ENCODE measurements around the gene PCNX2. TPM values are rescaled to one million over a fixed set of nuclear protein-coding genes. Genes with fewer than 3 reads are reported as not detected.

Gene PCNX2
- total RNA-seq (36.9 TPM), polyA plus RNA-seq (5.2 TPM)

GRCh38 chr1:233295237-233295974, at the start of gene PCNX2:
Gene PCNX2 (minus strand): TSS chr1:233295725. CDS start chr1:233295478, 247 bp downstream.
- peak within 1 kb of the TSS; percentile 88 for H3K4me3 ChIP-seq (ENCODE audit: low read depth, low read length)
- WGBS, result under 1% methylated on average over 54 of the region's 54 CpGs
- DNase-seq (ENCODE audit: extremely low spot score), result peak; percentile 23
- no peaks in the 10 kb centered on the region for H3K36me3 ChIP-seq (ENCODE audit: insufficient read depth)
- no peaks in the 10 kb centered on the region for H3K4me1 ChIP-seq (ENCODE audit: insufficient read depth)
- peak within 1 kb of the TSS; percentile 34 for H3K27ac ChIP-seq (ENCODE audit: low read depth)

- no peak overlapping the region for H3K4me3 ChIP-seq (ENCODE audit: low read depth, low read length)
- DNase-seq (ENCODE audit: extremely low spot score), result no peak
- no peak overlapping the region for H3K27ac ChIP-seq (ENCODE audit: low read depth)
- WGBS, result 80% methylated on average over 1 of the region's 1 CpG
- no peaks in the 10 kb centered on the region for H3K4me1 ChIP-seq (ENCODE audit: insufficient read depth)
- no peaks in the 10 kb centered on the region for H3K36me3 ChIP-seq (ENCODE audit: insufficient read depth)
Observed at GRCh38 chr1:233343262-233343661, 47.7 kb upstream of the PCNX2 start.

- H3K27ac ChIP-seq (ENCODE audit: low read depth), result no peak overlapping the region
- no peaks in the 10 kb centered on the region for H3K4me1 ChIP-seq (ENCODE audit: insufficient read depth)
- H3K36me3 ChIP-seq (ENCODE audit: insufficient read depth), result no peaks in the 10 kb centered on the region
- no peak overlapping the region for H3K4me3 ChIP-seq (ENCODE audit: low read depth, low read length)
- no peak for DNase-seq (ENCODE audit: extremely low spot score)
Observed at GRCh38 chr1:233342086-233342485, 46.6 kb upstream of the PCNX2 start.

- Histone ChIP-seq H3K27ac (ENCODE audit: low read depth) (no peak overlapping the region), H3K4me3 (ENCODE audit: low read depth, low read length) (no peak overlapping the region), H3K36me3 (ENCODE audit: insufficient read depth) (no peaks in the 10 kb centered on the region), H3K4me1 (ENCODE audit: insufficient read depth) (no peaks in the 10 kb centered on the region)
- no peak for DNase-seq (ENCODE audit: extremely low spot score)
- WGBS, result 81% methylated on average over 4 of the region's 4 CpGs
Observed at GRCh38 chr1:233340966-233341516, 45.5 kb upstream of the PCNX2 start.

GRCh38 chr1:233340031-233340555, 44.6 kb upstream of the PCNX2 start:
- Histone ChIP-seq H3K4me1 (ENCODE audit: insufficient read depth) (no peaks in the 10 kb centered on the region), H3K36me3 (ENCODE audit: insufficient read depth) (no peaks in the 10 kb centered on the region), H3K27ac (ENCODE audit: low read depth) (no peak overlapping the region), H3K4me3 (ENCODE audit: low read depth, low read length) (no peak overlapping the region)
- 89% methylated on average over 3 of the region's 3 CpGs for WGBS
- DNase-seq (ENCODE audit: extremely low spot score), result no peak

GRCh38 chr1:233338102-233338501, 42.6 kb upstream of the PCNX2 start:
- H3K36me3 ChIP-seq (ENCODE audit: insufficient read depth), result no peaks in the 10 kb centered on the region
- 92% methylated on average over 2 of the region's 2 CpGs for WGBS
- H3K4me3 ChIP-seq (ENCODE audit: low read depth, low read length), result no peak overlapping the region
- no peaks in the 10 kb centered on the region for H3K4me1 ChIP-seq (ENCODE audit: insufficient read depth)
- DNase-seq (ENCODE audit: extremely low spot score), result no peak
- no peak overlapping the region for H3K27ac ChIP-seq (ENCODE audit: low read depth)

GRCh38 chr1:233337505-233337904, 42.0 kb upstream of the PCNX2 start:
- WGBS, result 86% methylated on average over 3 of the region's 3 CpGs
- Histone ChIP-seq H3K4me3 (ENCODE audit: low read depth, low read length) (no peak overlapping the region), H3K27ac (ENCODE audit: low read depth) (no peak overlapping the region), H3K4me1 (ENCODE audit: insufficient read depth) (no peaks in the 10 kb centered on the region), H3K36me3 (ENCODE audit: insufficient read depth) (no peaks in the 10 kb centered on the region)
- DNase-seq (ENCODE audit: extremely low spot score), result no peak

- Histone ChIP-seq H3K36me3 (ENCODE audit: insufficient read depth) (no peaks in the 10 kb centered on the region), H3K27ac (ENCODE audit: low read depth) (no peak overlapping the region), H3K4me1 (ENCODE audit: insufficient read depth) (no peaks in the 10 kb centered on the region), H3K4me3 (ENCODE audit: low read depth, low read length) (no peak overlapping the region)
- 65% methylated on average over 5 of the region's 5 CpGs for WGBS
- no peak for DNase-seq (ENCODE audit: extremely low spot score)
Observed at GRCh38 chr1:233336554-233337456, 41.3 kb upstream of the PCNX2 start.

- 89% methylated on average over 7 of the region's 7 CpGs for WGBS
- Histone ChIP-seq H3K4me3 (ENCODE audit: low read depth, low read length) (no peak overlapping the region), H3K36me3 (ENCODE audit: insufficient read depth) (no peaks in the 10 kb centered on the region), H3K4me1 (ENCODE audit: insufficient read depth) (no peaks in the 10 kb centered on the region), H3K27ac (ENCODE audit: low read depth) (no peak overlapping the region)
- DNase-seq (ENCODE audit: extremely low spot score), result no peak
Observed at GRCh38 chr1:233334092-233334491, 38.6 kb upstream of the PCNX2 start.

GRCh38 chr1:233333086-233333485, 37.6 kb upstream of the PCNX2 start:
- Histone ChIP-seq H3K36me3 (ENCODE audit: insufficient read depth) (no peaks in the 10 kb centered on the region), H3K4me1 (ENCODE audit: insufficient read depth) (no peaks in the 10 kb centered on the region), H3K27ac (ENCODE audit: low read depth) (no peak overlapping the region), H3K4me3 (ENCODE audit: low read depth, low read length) (no peak overlapping the region)
- no peak for DNase-seq (ENCODE audit: extremely low spot score)
- 100% methylated on average over 1 of the region's 1 CpG for WGBS

GRCh38 chr1:233331676-233332519, 36.4 kb upstream of the PCNX2 start:
- no peak overlapping the region for H3K4me3 ChIP-seq (ENCODE audit: low read depth, low read length)
- no peak for DNase-seq (ENCODE audit: extremely low spot score)
- no peaks in the 10 kb centered on the region for H3K36me3 ChIP-seq (ENCODE audit: insufficient read depth)
- H3K27ac ChIP-seq (ENCODE audit: low read depth), result no peak overlapping the region
- 81% methylated on average over 8 of the region's 8 CpGs for WGBS
- H3K4me1 ChIP-seq (ENCODE audit: insufficient read depth), result no peaks in the 10 kb centered on the region

- Histone ChIP-seq H3K27ac (ENCODE audit: low read depth) (no peak overlapping the region), H3K4me3 (ENCODE audit: low read depth, low read length) (peak overlapping the region; percentile 59), H3K4me1 (ENCODE audit: insufficient read depth) (no peaks in the 10 kb centered on the region), H3K36me3 (ENCODE audit: insufficient read depth) (no peaks in the 10 kb centered on the region)
- WGBS, result 1% methylated on average over 96 of the region's 96 CpGs
- no peak for DNase-seq (ENCODE audit: extremely low spot score)
Observed at GRCh38 chr1:233328142-233328921, 32.8 kb upstream of the PCNX2 start.

Data from urinary bladder (tissue), 4 donors.